ENCODE results near the gene PRDM16.

Gene PRDM16

DNA sequence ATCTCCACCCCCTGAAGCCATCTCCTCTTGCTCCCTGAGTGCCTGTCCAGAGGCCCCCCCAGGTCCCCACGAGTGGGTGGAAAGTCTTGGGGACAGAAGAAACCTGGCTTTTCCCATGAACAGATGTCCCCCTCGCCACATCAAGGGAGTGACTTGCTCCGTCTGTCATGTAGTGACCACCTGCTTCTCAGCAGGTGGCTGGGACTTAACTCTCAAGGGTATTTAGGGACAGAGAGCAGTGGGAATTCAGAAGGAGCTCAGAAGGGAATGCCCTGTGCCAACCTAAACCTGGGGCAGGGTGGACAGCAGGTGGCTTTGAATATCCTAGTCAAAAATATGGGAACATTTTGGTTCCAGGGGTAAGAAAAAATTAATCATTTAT is 139.8 kb downstream of the PRDM16 start:
- in situ Hi-C loops (cut with MboI; ENCODE audit: low sequenced_read_pairs, unreplicated experiment) = no loop called here
- no peak for DNase-seq (ENCODE audit: low spot score)
- TF ChIP-seq, protein P1, sequence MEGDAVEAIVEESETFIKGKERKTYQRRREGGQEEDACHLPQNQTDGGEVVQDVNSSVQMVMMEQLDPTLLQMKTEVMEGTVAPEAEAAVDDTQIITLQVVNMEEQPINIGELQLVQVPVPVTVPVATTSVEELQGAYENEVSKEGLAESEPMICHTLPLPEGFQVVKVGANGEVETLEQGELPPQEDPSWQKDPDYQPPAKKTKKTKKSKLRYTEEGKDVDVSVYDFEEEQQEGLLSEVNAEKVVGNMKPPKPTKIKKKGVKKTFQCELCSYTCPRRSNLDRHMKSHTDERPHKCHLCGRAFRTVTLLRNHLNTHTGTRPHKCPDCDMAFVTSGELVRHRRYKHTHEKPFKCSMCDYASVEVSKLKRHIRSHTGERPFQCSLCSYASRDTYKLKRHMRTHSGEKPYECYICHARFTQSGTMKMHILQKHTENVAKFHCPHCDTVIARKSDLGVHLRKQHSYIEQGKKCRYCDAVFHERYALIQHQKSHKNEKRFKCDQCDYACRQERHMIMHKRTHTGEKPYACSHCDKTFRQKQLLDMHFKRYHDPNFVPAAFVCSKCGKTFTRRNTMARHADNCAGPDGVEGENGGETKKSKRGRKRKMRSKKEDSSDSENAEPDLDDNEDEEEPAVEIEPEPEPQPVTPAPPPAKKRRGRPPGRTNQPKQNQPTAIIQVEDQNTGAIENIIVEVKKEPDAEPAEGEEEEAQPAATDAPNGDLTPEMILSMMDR (IDR thresholded peaks at IDR 0.05; ENCODE audit: borderline replicate concordance, control extremely low read depth, extremely low read depth, insufficient read depth, missing control alignments) = no peak

DNA sequence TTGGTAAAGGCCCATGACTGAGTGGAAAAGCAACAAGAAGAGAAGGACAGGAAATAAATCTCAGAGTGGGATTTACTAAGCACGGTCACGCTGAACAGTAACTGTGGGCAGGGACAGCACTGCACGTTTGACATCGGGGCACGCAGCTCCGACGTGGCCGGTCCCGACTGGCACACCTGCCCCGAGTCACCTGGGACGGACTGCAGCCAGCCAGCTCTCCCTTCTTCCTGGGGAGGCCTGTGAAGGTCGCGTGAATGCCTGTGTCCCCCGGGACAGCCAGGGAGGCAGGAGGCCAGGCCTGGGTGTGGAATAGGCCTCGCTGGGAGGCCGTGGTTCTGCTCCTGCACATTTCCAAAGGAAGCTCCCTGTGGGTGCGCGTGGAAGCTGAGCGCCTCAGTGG is 140.2 kb downstream of the PRDM16 start:
- in situ Hi-C loops (cut with MboI; ENCODE audit: low sequenced_read_pairs, unreplicated experiment) = no loop called here

DNA sequence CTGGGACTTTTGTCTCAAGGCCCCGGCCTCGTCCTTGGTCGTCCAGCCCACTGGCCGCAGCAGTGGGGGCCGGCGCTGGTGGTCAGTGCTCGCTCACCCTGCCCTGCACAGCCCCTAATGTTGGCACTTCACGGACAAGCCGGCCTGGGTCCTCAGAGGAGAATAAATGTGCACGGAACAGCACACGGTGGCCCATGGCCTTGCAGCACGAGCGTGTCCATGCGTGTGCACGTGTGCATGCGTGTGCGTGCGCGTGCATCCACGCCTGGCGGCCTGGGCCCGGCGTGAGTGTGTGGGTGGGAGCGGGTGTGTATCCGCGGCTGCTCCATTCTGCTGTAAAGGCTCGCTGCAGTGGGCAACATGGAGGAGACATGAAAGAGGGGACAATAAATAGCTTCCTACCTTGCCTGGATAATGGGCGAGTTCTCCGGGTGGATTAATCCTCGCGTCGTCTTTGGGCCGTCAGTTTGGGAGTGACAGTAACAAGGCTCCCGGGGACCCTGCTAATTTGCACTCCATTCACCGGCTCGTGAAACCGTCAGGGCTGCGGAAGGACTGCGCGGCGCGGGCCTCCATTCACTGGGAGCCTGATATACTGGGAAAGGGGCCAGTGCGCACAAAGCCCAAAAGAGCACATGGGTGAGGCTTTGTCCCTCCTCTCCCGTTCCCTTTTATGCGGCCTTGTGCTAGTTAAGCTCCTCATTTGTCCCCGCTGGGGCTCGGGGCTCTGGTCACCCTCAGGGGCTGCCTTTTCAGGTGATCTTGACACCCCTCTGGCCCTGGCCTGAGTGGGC is 142.8 kb downstream of the PRDM16 start:
- in situ Hi-C loops (cut with MboI; ENCODE audit: low sequenced_read_pairs, unreplicated experiment) = no loop called here
- DNase-seq (ENCODE audit: low spot score) = no peak
- TF ChIP-seq, protein P1 (IDR thresholded peaks at IDR 0.05; ENCODE audit: borderline replicate concordance, control extremely low read depth, extremely low read depth, insufficient read depth, missing control alignments) = no peak

More for the DNA sequence above, 140.2 kb downstream of the PRDM16 start:
- TF ChIP-seq, protein P1 (IDR thresholded peaks at IDR 0.05; ENCODE audit: borderline replicate concordance, control extremely low read depth, extremely low read depth, insufficient read depth, missing control alignments) = no peak
- DNase-seq (ENCODE audit: low spot score) = no peak

DNA sequence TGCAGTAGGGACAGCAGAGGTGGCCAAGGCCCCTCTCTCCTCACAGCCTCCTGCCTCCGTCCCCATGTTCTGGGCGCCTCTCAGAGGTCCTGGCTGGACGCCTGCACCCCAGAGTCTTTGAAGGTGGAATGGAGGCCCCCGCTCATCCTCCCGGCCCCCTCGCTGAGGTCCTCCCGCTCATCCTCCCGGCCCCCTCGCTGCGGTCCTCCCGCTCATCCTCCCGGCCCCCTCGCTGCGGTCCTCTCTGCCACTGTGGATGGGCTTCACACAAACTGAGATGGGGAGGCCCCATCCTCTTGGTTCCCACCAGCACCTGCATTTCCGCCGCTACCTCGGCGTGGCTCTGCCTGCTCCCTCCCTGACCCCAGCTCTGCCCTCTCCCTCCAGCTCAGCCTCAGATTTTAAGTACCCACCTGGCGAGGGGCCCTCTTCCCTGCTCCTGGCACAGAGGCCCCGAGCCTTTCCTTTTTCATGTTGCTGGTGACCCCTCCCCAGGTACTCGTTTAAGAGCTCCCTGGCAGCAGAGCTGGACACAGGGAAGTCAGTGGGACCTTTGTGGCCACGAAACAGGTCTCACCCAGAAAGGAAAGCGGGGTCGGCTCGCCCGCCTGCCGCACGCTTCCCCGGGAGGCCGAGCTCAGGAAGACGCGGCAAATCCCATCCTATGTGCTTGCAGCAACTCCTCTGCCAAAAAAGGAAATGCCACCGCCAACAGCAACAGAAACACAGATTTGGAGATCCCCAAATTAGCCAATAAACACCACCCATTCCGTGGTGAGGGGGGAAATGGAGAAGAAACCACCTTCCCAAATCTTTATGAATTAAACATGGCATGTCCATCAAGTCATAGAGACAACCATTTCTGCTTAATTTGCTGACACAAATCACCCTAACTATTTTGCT is 143.7 kb downstream of the PRDM16 start:
- TF ChIP-seq, protein P1 (IDR thresholded peaks at IDR 0.05; ENCODE audit: borderline replicate concordance, control extremely low read depth, extremely low read depth, insufficient read depth, missing control alignments) = no peak
- DNase-seq (ENCODE audit: low spot score) = no peak
- in situ Hi-C loops (cut with MboI; ENCODE audit: low sequenced_read_pairs, unreplicated experiment) = no loop called here

DNA sequence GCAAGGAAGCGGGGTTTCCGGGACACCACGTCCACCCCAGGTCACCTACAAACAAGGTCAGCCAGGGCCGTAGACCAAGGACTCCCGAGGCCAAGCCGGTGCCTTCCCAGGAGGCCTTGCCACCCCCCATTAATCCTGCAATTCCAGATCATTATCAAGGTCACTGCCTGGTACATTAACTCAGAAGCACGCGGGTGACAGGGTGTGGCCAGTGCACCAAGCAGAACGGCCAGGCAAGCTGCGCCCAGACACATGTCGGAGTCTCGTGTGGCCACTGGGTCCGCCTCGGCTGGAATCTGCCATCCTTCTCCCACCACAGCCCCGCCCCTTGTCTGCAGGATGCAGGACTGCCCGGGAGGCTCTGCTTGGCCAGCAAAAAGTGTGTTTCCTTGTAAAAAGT is 144.7 kb downstream of the PRDM16 start:
- in situ Hi-C loops (cut with MboI; ENCODE audit: low sequenced_read_pairs, unreplicated experiment) = no loop called here
- DNase-seq (ENCODE audit: low spot score) = no peak
- TF ChIP-seq, protein P1 (IDR thresholded peaks at IDR 0.05; ENCODE audit: borderline replicate concordance, control extremely low read depth, extremely low read depth, insufficient read depth, missing control alignments) = no peak

DNA sequence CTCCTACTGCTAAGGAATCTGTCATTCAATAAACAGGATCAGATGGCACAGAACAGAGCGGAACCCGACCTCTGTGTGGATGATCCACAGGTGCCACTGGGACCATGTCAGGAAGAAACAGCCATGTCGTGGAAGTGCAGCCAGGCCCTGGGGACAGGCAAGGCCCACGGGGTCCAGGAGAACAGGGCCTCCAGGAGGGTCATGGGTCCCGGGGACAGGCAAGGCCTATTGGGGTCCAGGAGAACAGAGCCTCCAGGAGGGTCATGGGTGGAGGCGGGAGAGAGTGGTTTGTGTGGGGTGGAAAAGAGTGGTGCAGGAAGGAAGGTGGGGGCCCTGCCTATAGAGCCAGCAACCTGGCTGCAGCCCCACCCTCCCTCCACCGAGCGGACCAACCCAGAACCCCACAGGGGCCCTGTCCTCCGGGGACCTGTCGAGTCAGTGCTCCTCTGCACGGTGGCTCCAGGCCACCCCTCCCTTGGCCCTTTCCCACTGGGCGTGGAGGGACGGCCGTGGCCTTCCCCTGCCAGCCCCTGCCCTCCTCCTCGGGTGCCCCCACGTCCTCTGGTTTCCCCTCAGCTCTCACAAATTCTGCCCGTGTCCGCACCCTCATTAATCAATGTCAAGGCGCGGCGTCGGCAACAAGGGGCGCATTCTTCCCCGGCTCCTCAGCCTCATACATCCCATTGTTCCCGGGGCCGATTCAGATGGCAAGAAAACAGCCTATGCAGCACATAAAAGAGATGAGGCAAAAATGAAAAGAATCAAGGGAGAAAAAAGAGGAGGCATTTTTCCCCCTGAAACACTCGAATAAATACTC is 146.4 kb downstream of the PRDM16 start:
- TF ChIP-seq, protein P1 (IDR thresholded peaks at IDR 0.05; ENCODE audit: borderline replicate concordance, control extremely low read depth, extremely low read depth, insufficient read depth, missing control alignments) = no peak
- in situ Hi-C loops (cut with MboI; ENCODE audit: low sequenced_read_pairs, unreplicated experiment) = no loop called here
- no peak for DNase-seq (ENCODE audit: low spot score)
